Activated naive CD8-positive, alpha-beta T cell treated with anti-CD3 and anti-CD28 coated beads, Interleukin-2, amount 50 U/mL, for 24 hours (primary cell): Measurements from ENCODE around the gene MECR.

Experiments
- ATAC-seq: fragments of 150-1000 bp; cut with Tn5 transposase; one replicate; pipeline ENCODE4 v1.10.0; 2021
- DNase-seq: peaks from one replicate; pipeline ENCODE4 v3.0.0; 2021
- H3K27ac Mint-ChIP-seq: one replicate; pipeline ENCODE4 v1.8.0; 2021; ENCODE audit warnings: mild to moderate bottlenecking, mixed read lengths
- H3K27me3 Mint-ChIP-seq: one replicate; pipeline ENCODE4 v1.8.0; 2021; ENCODE audit warnings: mixed read lengths
- H3K36me3 Mint-ChIP-seq: one replicate; pipeline ENCODE4 v1.8.0; 2021; ENCODE audit warnings: low read depth, mixed read lengths
- H3K4me1 Mint-ChIP-seq: one replicate; pipeline ENCODE4 v1.8.0; 2021; ENCODE audit warnings: mixed read lengths
- H3K4me3 Mint-ChIP-seq: one replicate; pipeline ENCODE4 v1.8.0; 2021; ENCODE audit warnings: mild to moderate bottlenecking, moderate library complexity, mixed read lengths
- H3K9me3 Mint-ChIP-seq: one replicate; pipeline ENCODE4 v1.8.0; 2021; ENCODE audit warnings: mixed read lengths

MECR gene

GRCh38 chr1:29247571-29248273 lies 17.0 kb upstream of the MECR start:
- no peaks in the 10 kb centered on the region for H3K9me3 Mint-ChIP-seq
- H3K27me3 Mint-ChIP-seq, result peaks cover 2% of the 10 kb centered on the region
- ATAC-seq (no peak), DNase-seq (no peak)
- H3K4me3 Mint-ChIP-seq, result no peak overlapping the region
- H3K27ac Mint-ChIP-seq, result no peak overlapping the region
- no peaks in the 10 kb centered on the region for H3K4me1 Mint-ChIP-seq
- no peaks in the 10 kb centered on the region for H3K36me3 Mint-ChIP-seq

GRCh38 chr1:29247044-29247443 lies 16.3 kb upstream of the MECR start:
- Mint-ChIP-seq H3K4me3 (no peak overlapping the region), H3K27ac (no peak overlapping the region), H3K27me3 (peaks cover 2% of the 10 kb centered on the region), H3K9me3 (no peaks in the 10 kb centered on the region), H3K4me1 (no peaks in the 10 kb centered on the region), H3K36me3 (no peaks in the 10 kb centered on the region)
- DNase-seq, result no peak
- ATAC-seq, result no peak

- Mint-ChIP-seq H3K4me3 (no peak overlapping the region), H3K9me3 (no peaks in the 10 kb centered on the region), H3K27me3 (peaks cover 10% of the 10 kb centered on the region), H3K36me3 (no peaks in the 10 kb centered on the region), H3K4me1 (no peaks in the 10 kb centered on the region), H3K27ac (no peak overlapping the region)
- ATAC-seq (no peak), DNase-seq (no peak)
These were observed 15.1 kb upstream of the MECR start for GRCh38 chr1:29245876-29246275.

- Mint-ChIP-seq H3K4me1 (no peaks in the 10 kb centered on the region), H3K4me3 (no peak overlapping the region), H3K36me3 (no peaks in the 10 kb centered on the region), H3K27me3 (peaks cover 11% of the 10 kb centered on the region), H3K9me3 (no peaks in the 10 kb centered on the region), H3K27ac (no peak overlapping the region)
- ATAC-seq (no peak), DNase-seq (no peak)
These were observed 14.5 kb upstream of the MECR start for GRCh38 chr1:29245261-29245660.

GRCh38 chr1:29243871-29244200 lies 13.1 kb upstream of the MECR start:
- peaks cover under 1% of the 10 kb centered on the region for H3K4me1 Mint-ChIP-seq
- peaks cover 24% of the 10 kb centered on the region for H3K27me3 Mint-ChIP-seq
- no peak for ATAC-seq
- no peak for DNase-seq
- no peaks in the 10 kb centered on the region for H3K36me3 Mint-ChIP-seq
- no peak overlapping the region for H3K27ac Mint-ChIP-seq
- no peaks in the 10 kb centered on the region for H3K9me3 Mint-ChIP-seq
- no peak overlapping the region for H3K4me3 Mint-ChIP-seq

GRCh38 chr1:29243023-29243870 lies 12.5 kb upstream of the MECR start:
- H3K27me3 Mint-ChIP-seq, result peaks cover 27% of the 10 kb centered on the region
- H3K4me3 Mint-ChIP-seq, result no peak overlapping the region
- no peaks in the 10 kb centered on the region for H3K36me3 Mint-ChIP-seq
- peaks cover 3% of the 10 kb centered on the region for H3K4me1 Mint-ChIP-seq
- ATAC-seq, result no peak
- no peak overlapping the region for H3K27ac Mint-ChIP-seq
- DNase-seq, result no peak
- H3K9me3 Mint-ChIP-seq, result no peaks in the 10 kb centered on the region

GRCh38 chr1:29240986-29241385 lies 10.3 kb upstream of the MECR start:
- H3K4me1 Mint-ChIP-seq, result peaks cover 14% of the 10 kb centered on the region
- H3K27ac Mint-ChIP-seq, result no peak overlapping the region
- ATAC-seq, result no peak
- DNase-seq, result no peak
- H3K9me3 Mint-ChIP-seq, result no peaks in the 10 kb centered on the region
- no peak overlapping the region for H3K4me3 Mint-ChIP-seq
- H3K27me3 Mint-ChIP-seq, result peaks cover 38% of the 10 kb centered on the region
- H3K36me3 Mint-ChIP-seq, result no peaks in the 10 kb centered on the region

- peaks cover 42% of the 10 kb centered on the region for H3K27me3 Mint-ChIP-seq
- no peaks in the 10 kb centered on the region for H3K36me3 Mint-ChIP-seq
- no peak for DNase-seq
- H3K9me3 Mint-ChIP-seq, result no peaks in the 10 kb centered on the region
- no peak for ATAC-seq
- peaks cover 14% of the 10 kb centered on the region for H3K4me1 Mint-ChIP-seq
- no peak overlapping the region for H3K27ac Mint-ChIP-seq
- no peak overlapping the region for H3K4me3 Mint-ChIP-seq
These were observed 9.7 kb upstream of the MECR start for GRCh38 chr1:29240400-29240837.

- Mint-ChIP-seq H3K27me3 (peaks cover 45% of the 10 kb centered on the region), H3K4me1 (peaks cover 14% of the 10 kb centered on the region), H3K9me3 (no peaks in the 10 kb centered on the region), H3K27ac (no peak overlapping the region), H3K4me3 (no peak overlapping the region), H3K36me3 (no peaks in the 10 kb centered on the region)
- DNase-seq, result no peak
- ATAC-seq, result no peak
These were observed 8.4 kb upstream of the MECR start for GRCh38 chr1:29239142-29239541.

GRCh38 chr1:29238620-29239002 lies 7.9 kb upstream of the MECR start:
- H3K27me3 Mint-ChIP-seq, result peaks cover 45% of the 10 kb centered on the region
- peaks cover 14% of the 10 kb centered on the region for H3K4me1 Mint-ChIP-seq
- DNase-seq, result no peak
- H3K4me3 Mint-ChIP-seq, result peak overlapping the region; percentile 60
- ATAC-seq, result no peak
- no peaks in the 10 kb centered on the region for H3K9me3 Mint-ChIP-seq
- H3K36me3 Mint-ChIP-seq, result no peaks in the 10 kb centered on the region
- H3K27ac Mint-ChIP-seq, result no peak overlapping the region

GRCh38 chr1:29237852-29238619 lies 7.3 kb upstream of the MECR start:
- no peak for DNase-seq
- Mint-ChIP-seq H3K4me1 (peaks cover 14% of the 10 kb centered on the region), H3K27ac (no peak overlapping the region), H3K36me3 (no peaks in the 10 kb centered on the region), H3K9me3 (no peaks in the 10 kb centered on the region), H3K4me3 (peak overlapping the region; percentile 70), H3K27me3 (peaks cover 45% of the 10 kb centered on the region)
- ATAC-seq, result no peak

GRCh38 chr1:29237129-29237821 lies 6.5 kb upstream of the MECR start:
- Mint-ChIP-seq H3K27ac (peak overlapping the region; percentile 50), H3K27me3 (peaks cover 45% of the 10 kb centered on the region), H3K4me3 (peak overlapping the region; percentile 70), H3K4me1 (peaks cover 14% of the 10 kb centered on the region), H3K36me3 (no peaks in the 10 kb centered on the region), H3K9me3 (no peaks in the 10 kb centered on the region)
- ATAC-seq (no peak), DNase-seq (peak; percentile 14)

- no peaks in the 10 kb centered on the region for H3K36me3 Mint-ChIP-seq
- peaks cover 44% of the 10 kb centered on the region for H3K27me3 Mint-ChIP-seq
- peaks cover 14% of the 10 kb centered on the region for H3K4me1 Mint-ChIP-seq
- H3K4me3 Mint-ChIP-seq, result peak overlapping the region; percentile 70
- peak overlapping the region; percentile 50 for H3K27ac Mint-ChIP-seq
- no peak for ATAC-seq
- no peak for DNase-seq
- no peaks in the 10 kb centered on the region for H3K9me3 Mint-ChIP-seq
These were observed 6.0 kb upstream of the MECR start for GRCh38 chr1:29236712-29237128.

GRCh38 chr1:29235955-29236711 lies 5.4 kb upstream of the MECR start, which contains the start of gene PTPRU:
TSS of gene PTPRU (plus strand) at chr1:29236522. CDS start at chr1:29236645, 123 bp downstream.
- peak within 1 kb of the TSS; percentile 50 for H3K27ac Mint-ChIP-seq
- no peaks in the 10 kb centered on the region for H3K36me3 Mint-ChIP-seq
- peaks cover 38% of the 10 kb centered on the region for H3K27me3 Mint-ChIP-seq

More at GRCh38 chr1:29235955-29236711, 5.4 kb upstream of the MECR start, which contains the start of gene PTPRU:
- Mint-ChIP-seq H3K9me3 (no peaks in the 10 kb centered on the region), H3K4me3 (peak within 1 kb of the TSS; percentile 70), H3K4me1 (peaks cover 18% of the 10 kb centered on the region)
- DNase-seq (peak; percentile 89), ATAC-seq (peak; percentile 83)
